PC-3 (cell line): ENCODE measurements around the gene SETBP1. TPM values are rescaled to one million over a fixed set of nuclear protein-coding genes. Genes with fewer than 3 reads are reported as not detected.

Experiments
- ATAC-seq: fragments of 200-7000 bp; cut with Tn5 transposase; 2 replicates; pipeline ENCODE4 v1.9.1; 2020; ENCODE audit warnings: mild to moderate bottlenecking, moderate library complexity
- BruUV-seq: library from RNA; stranded (reverse); fragments of 400-500 nt; replicated peaks from 2 replicates; lab custom pipeline; 2021; lab: Mats Ljungman, UMichigan
- CTCF ChIA-PET: fragments of 300-600 bp; sonication (Branson Sonifier 250); formaldehyde crosslinking; loops from one replicate; lab custom pipeline; 2022; ENCODE audit warnings: antibody characterized with exemption; lab: Charles Lee
- POLR2A ChIA-PET: fragments of 300-600 bp; sonication (Branson Sonifier 250); formaldehyde crosslinking; loops from one replicate; lab custom pipeline; 2022; ENCODE audit warnings: antibody characterized with exemption; ENCODE audit not compliant: unreplicated experiment; lab: Charles Lee
- DNase-seq: peaks from one replicate; pipeline ENCODE4 v3.0.0-alpha.2; 2015
- H2AFZ ChIP-seq: fragments of 300-600 bp; sonication (generic); 2 replicates; pipeline ENCODE4 v1.6.0; 2016; ENCODE audit warnings: antibody characterized with exemption, low read length
- H3F3A ChIP-seq: fragments of 300-600 bp; sonication (generic); one replicate; pipeline ENCODE4 v1.6.0; 2017; ENCODE audit warnings: antibody characterized with exemption, low read length, control low read depth, mild to moderate bottlenecking; ENCODE audit not compliant: unreplicated experiment
- H3K27ac ChIP-seq: fragments of 300-600 bp; sonication (generic); 2 replicates; pipeline ENCODE4 v1.5.1; 2016; ENCODE audit warnings: mild to moderate bottlenecking, low read length
- H3K27me3 ChIP-seq: fragments of 300-600 bp; sonication (generic); 2 replicates; pipeline ENCODE4 v1.6.1; 2016; ENCODE audit warnings: low read length, mixed read lengths
- H3K36me3 ChIP-seq: fragments of 300-600 bp; sonication (generic); 2 replicates; pipeline ENCODE4 v1.6.1; 2016; ENCODE audit warnings: low read depth, mixed run types, low read length, mixed read lengths
- H3K4me1 ChIP-seq: fragments of 300-600 bp; sonication (generic); 2 replicates; pipeline ENCODE4 v1.5.1; 2016; ENCODE audit warnings: low read length; ENCODE audit not compliant: insufficient read depth
- H3K4me2 ChIP-seq: fragments of 300-600 bp; sonication (generic); 2 replicates; pipeline ENCODE4 v1.6.0; 2016; ENCODE audit warnings: low read length
- H3K4me3 ChIP-seq: fragments of 300-600 bp; sonication (generic); 2 replicates; pipeline ENCODE4 v1.5.1; 2016; ENCODE audit warnings: mild to moderate bottlenecking, low read length, mixed read lengths
- H3K79me2 ChIP-seq: fragments of 300-600 bp; sonication (generic); 2 replicates; pipeline ENCODE4 v1.6.1; 2017; ENCODE audit warnings: low read length, mixed read lengths
- H3K9ac ChIP-seq: fragments of 300-600 bp; sonication (generic); 2 replicates; pipeline ENCODE4 v1.6.0; 2016; ENCODE audit warnings: mild to moderate bottlenecking, low read length
- H3K9me2 ChIP-seq: fragments of 300-600 bp; sonication (generic); replicated peaks from 2 replicates; pipeline ENCODE4 v1.6.1; 2016; ENCODE audit warnings: mixed run types, low read length, mixed read lengths
- H3K9me3 ChIP-seq: fragments of 300-600 bp; sonication (generic); 2 replicates; pipeline ENCODE4 v1.6.1; 2016; ENCODE audit warnings: low read length, mixed read lengths
- H4K20me1 ChIP-seq: fragments of 300-600 bp; sonication (generic); 2 replicates; pipeline ENCODE4 v1.6.1; 2016; ENCODE audit warnings: low read length, mixed read lengths
- CTCF ChIP-seq: fragments of 300-600 bp; sonication (generic); conservative IDR thresholded peaks from 2 replicates; pipeline ENCODE4 v1.5.1; 2017; ENCODE audit warnings: antibody characterized with exemption, low read depth, mild to moderate bottlenecking, low read length
- EZH2phosphoT487 ChIP-seq: fragments of 300-600 bp; sonication (generic); IDR thresholded peaks from 2 replicates; pipeline ENCODE4 v1.6.1; 2018; ENCODE audit warnings: mild to moderate bottlenecking, antibody characterized with exemption, low read length, borderline replicate concordance
- intact Hi-C: fragments of 100-400 bp; cut with micrococcal nuclease; formaldehyde crosslinking; loops from 2 replicates; pipeline ENCODE4 v1.9.0; 2023
- total RNA-seq: library from RNA; depleted of rRNA; stranded (reverse); fragments of >200 nt; gene quantifications from 2 replicates; pipeline ENCODE4 v1.2.3, GENCODE V29; 2014

The SETBP1 gene
- total RNA-seq, 1 experiment from 2014 or later = 2.3 TPM

DNA sequence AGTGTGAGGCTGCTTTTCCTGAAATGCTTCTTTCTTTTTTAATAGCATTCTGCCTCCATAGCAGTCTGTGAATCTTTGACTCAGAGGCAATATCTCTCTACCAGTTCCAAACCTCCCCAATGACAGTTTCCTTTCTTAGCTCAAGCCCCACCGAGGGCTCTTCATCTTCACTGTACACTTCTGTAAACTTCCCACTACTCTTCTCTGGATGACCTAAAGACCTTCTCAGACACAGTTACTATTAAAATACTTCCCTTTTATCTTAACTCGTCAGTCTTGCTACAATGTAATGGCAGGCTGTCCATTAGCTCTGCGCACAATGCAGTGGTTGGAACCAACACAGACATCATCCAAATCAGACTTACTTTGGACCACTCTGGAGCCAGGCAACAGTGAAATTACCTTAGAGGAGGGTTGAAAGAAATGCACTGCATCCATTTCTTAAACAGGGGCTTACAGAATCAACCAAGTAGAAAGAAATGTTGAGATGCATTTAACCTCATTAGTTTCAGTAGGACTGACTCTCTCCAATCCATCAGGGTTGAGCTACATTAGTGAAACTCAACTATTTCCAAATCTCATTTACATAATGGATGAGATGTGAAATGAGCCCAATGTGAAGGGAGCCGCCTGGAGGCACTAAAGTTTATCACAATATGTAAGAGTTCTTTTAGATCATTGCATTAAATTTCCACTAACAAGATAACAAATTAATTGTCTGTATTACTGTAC lies 343.8 kb downstream of the SETBP1 start:
- Histone ChIP-seq H4K20me1 (no peaks in the 10 kb centered on the region), H3K9ac (no peak overlapping the region), H3K79me2 (no peaks in the 10 kb centered on the region), H3K27me3 (no peaks in the 10 kb centered on the region), H3K9me3 (no peaks in the 10 kb centered on the region), H3K27ac (no peak overlapping the region), H2AFZ (no peak overlapping the region), H3K4me3 (no peak overlapping the region), H3K9me2 (no peaks in the 10 kb centered on the region), H3F3A (no peaks in the 10 kb centered on the region), H3K36me3 (no peaks in the 10 kb centered on the region), H3K4me2 (no peak overlapping the region), H3K4me1 (no peaks in the 10 kb centered on the region)
- ChIA-PET CTCF (interaction anchor here (0.7 kb wide), 1 partner anchor 89 kb away, joined by 3 read pairs; no protein-coding TSS in a partner anchor), POLR2A (no interaction called here)
- DNase-seq (no peak), ATAC-seq (no peak)
- intact Hi-C loops = loop anchor here (5.0 kb wide), 1 partner anchor 122 kb away; no protein-coding TSS in a partner anchor
- no TSS peak for BruUV-seq
- TF ChIP-seq CTCF = no peak
- no peak for TF ChIP-seq EZH2phosphoT487

DNA sequence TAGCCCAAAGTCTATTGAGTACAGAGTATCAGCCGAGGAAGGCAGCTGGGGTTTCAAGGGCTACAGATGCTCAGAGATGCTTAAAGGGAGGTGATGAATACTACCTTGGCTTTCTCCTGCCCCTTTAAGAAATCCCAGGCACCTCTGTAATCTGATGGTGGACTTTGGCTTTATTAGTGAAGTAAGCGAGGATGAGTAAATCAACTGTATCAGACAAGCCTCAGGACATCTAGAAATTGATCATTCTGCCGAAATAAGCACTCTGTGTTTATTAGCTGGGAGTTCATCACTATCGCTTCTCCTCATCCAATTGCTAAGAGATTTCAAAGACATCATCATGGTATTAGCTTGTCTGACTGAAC lies 344.4 kb downstream of the SETBP1 start:
- Histone ChIP-seq H3K4me1 (no peaks in the 10 kb centered on the region), H3K79me2 (no peaks in the 10 kb centered on the region), H3K9me2 (no peaks in the 10 kb centered on the region), H3K27ac (no peak overlapping the region), H3K4me2 (no peak overlapping the region), H3F3A (no peaks in the 10 kb centered on the region), H3K9me3 (no peaks in the 10 kb centered on the region), H4K20me1 (no peaks in the 10 kb centered on the region), H3K36me3 (no peaks in the 10 kb centered on the region), H3K9ac (no peak overlapping the region), H2AFZ (no peak overlapping the region), H3K4me3 (no peak overlapping the region), H3K27me3 (no peaks in the 10 kb centered on the region)
- intact Hi-C loops = loop anchor here (5.0 kb wide), 1 partner anchor 123 kb away; no protein-coding TSS in a partner anchor
- POLR2A ChIA-PET = no interaction called here
- no peak for TF ChIP-seq CTCF
- no peak for TF ChIP-seq EZH2phosphoT487
- no TSS peak for BruUV-seq
- no peak for ATAC-seq
- CTCF ChIA-PET = no interaction called here
- no peak for DNase-seq

- intact Hi-C loops = loop anchor here (5.0 kb wide), 1 partner anchor 124 kb away; no protein-coding TSS in a partner anchor
- Histone ChIP-seq H3K79me2 (no peaks in the 10 kb centered on the region), H4K20me1 (no peaks in the 10 kb centered on the region), H3K36me3 (no peaks in the 10 kb centered on the region), H3K9me2 (no peaks in the 10 kb centered on the region), H3F3A (no peaks in the 10 kb centered on the region), H3K4me2 (no peak overlapping the region), H3K27ac (no peak overlapping the region), H3K4me3 (no peak overlapping the region), H3K9me3 (no peaks in the 10 kb centered on the region), H2AFZ (no peak overlapping the region), H3K4me1 (no peaks in the 10 kb centered on the region), H3K9ac (no peak overlapping the region), H3K27me3 (no peaks in the 10 kb centered on the region)
- DNase-seq (no peak), ATAC-seq (no peak)
- no TSS peak for BruUV-seq
- no peak for TF ChIP-seq CTCF
- POLR2A ChIA-PET = no interaction called here
- CTCF ChIA-PET = interaction anchor here (0.6 kb wide), 1 partner anchor 869 kb away, joined by 3 read pairs; no protein-coding TSS in a partner anchor
Measured at GRCh38 chr18:45026162-45026561, 345.5 kb downstream of the SETBP1 start.
